ENCODE data around the gene ZBED4. TPM values are rescaled to one million over a fixed set of nuclear protein-coding genes. Genes with fewer than 3 reads are reported as not detected.

The ZBED4 gene
- total RNA-seq, 1 donor from 2014 or later, result 4.1 TPM

DNA sequence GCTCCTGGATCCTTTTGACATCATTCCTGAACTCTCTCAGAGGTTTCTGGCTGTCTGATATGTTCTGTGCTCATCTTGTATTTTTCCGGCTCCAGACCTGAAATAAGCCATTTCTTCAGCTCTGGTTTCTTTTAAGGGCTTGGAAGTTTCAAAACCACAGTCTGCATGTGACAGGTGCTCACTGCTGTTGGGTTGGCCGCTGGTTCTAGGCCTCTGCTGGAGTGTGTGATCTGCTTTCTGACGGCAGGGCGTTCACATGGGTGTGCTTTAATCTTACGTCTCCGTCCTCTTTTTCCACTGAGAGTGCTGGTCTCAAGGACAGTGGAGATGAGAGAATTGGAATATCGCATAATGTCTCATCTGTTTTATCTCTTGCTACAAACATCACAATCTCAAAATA lies 10.3 kb downstream of the ZBED4 start:
- no peak overlapping the region for H3K27ac ChIP-seq (replicated peaks)
- no peak for DNase-seq
- H3K36me3 ChIP-seq, result peaks cover 19% of the 10 kb centered on the region
- peaks cover 5% of the 10 kb centered on the region for H3K4me1 ChIP-seq
- TF ChIP-seq CTCF (IDR thresholded peaks at IDR 0.05; ENCODE audit: borderline replicate concordance), result no peak
- no peaks in the 10 kb centered on the region for H3K27me3 ChIP-seq (ENCODE audit: low read depth)
- H3K4me3 ChIP-seq, result no peak overlapping the region
- intact Hi-C loops (cut with micrococcal nuclease), result no loop called here
- H3K9me3 ChIP-seq (replicated peaks), result peaks cover 30% of the 10 kb centered on the region

DNA sequence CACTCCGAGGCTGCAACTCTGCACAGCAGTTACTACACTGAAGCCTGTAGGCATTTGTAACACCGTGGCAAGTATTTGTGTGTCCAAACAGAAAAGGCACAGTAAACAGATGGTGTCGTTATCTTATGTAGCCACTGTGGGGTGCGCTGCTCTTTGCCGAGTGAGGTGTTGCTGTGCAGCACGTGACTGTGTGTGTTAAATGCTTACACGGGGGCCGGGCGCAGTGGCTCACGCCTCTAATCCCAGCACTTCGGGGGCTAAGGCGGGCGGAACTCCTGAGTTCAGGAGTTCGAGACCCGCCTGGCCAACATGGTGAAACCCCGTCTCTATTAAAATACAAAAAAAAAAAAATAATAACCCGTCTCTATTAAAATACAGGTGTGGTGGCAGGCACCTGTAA lies 11.5 kb downstream of the ZBED4 start:
- Histone ChIP-seq H3K4me1 (peaks cover 5% of the 10 kb centered on the region), H3K36me3 (peaks cover 26% of the 10 kb centered on the region), H3K27ac (replicated peaks) (no peak overlapping the region), H3K9me3 (replicated peaks) (peaks cover 42% of the 10 kb centered on the region), H3K27me3 (ENCODE audit: low read depth) (no peaks in the 10 kb centered on the region), H3K4me3 (no peak overlapping the region)
- no peak for DNase-seq
- intact Hi-C loops (cut with micrococcal nuclease), result no loop called here
- no peak for TF ChIP-seq CTCF (IDR thresholded peaks at IDR 0.05; ENCODE audit: borderline replicate concordance)

DNA sequence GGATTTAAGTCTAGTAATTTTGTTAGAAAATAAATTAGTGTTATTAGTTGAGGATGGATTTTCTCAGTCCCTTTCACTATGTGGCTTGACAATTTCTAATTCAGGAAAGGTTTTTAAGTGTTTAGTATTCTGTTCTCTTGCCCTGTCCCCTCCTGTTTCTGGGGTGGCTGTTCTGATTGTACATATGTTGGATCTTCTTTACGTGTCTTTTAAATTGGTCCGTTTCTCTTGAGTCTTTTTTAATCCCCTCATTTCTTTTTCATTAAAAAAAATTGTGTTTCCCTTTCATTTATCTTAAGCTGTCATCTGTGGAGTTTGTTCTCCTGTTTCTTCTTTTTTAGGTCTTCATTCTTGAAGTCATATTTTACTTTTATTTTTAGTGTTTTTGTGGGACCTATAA lies 12.5 kb downstream of the ZBED4 start:
- DNase-seq, result no peak
- Histone ChIP-seq H3K9me3 (replicated peaks) (peaks cover 48% of the 10 kb centered on the region), H3K4me1 (peaks cover 5% of the 10 kb centered on the region), H3K36me3 (peaks cover 26% of the 10 kb centered on the region), H3K4me3 (no peak overlapping the region), H3K27me3 (ENCODE audit: low read depth) (no peaks in the 10 kb centered on the region), H3K27ac (replicated peaks) (no peak overlapping the region)
- intact Hi-C loops (cut with micrococcal nuclease), result no loop called here
- TF ChIP-seq CTCF (IDR thresholded peaks at IDR 0.05; ENCODE audit: borderline replicate concordance), result no peak

- H3K4me3 ChIP-seq, result no peak overlapping the region
- peaks cover 48% of the 10 kb centered on the region for H3K9me3 ChIP-seq (replicated peaks)
- DNase-seq, result no peak
- H3K36me3 ChIP-seq, result peaks cover 26% of the 10 kb centered on the region
- peaks cover 5% of the 10 kb centered on the region for H3K4me1 ChIP-seq
- H3K27me3 ChIP-seq (ENCODE audit: low read depth), result no peaks in the 10 kb centered on the region
- no peak overlapping the region for H3K27ac ChIP-seq (replicated peaks)
- intact Hi-C loops (cut with micrococcal nuclease), result no loop called here
- TF ChIP-seq CTCF (IDR thresholded peaks at IDR 0.05; ENCODE audit: borderline replicate concordance), result no peak
Measured at GRCh38 chr22:49866646-49867045, 13.0 kb downstream of the ZBED4 start.

DNA sequence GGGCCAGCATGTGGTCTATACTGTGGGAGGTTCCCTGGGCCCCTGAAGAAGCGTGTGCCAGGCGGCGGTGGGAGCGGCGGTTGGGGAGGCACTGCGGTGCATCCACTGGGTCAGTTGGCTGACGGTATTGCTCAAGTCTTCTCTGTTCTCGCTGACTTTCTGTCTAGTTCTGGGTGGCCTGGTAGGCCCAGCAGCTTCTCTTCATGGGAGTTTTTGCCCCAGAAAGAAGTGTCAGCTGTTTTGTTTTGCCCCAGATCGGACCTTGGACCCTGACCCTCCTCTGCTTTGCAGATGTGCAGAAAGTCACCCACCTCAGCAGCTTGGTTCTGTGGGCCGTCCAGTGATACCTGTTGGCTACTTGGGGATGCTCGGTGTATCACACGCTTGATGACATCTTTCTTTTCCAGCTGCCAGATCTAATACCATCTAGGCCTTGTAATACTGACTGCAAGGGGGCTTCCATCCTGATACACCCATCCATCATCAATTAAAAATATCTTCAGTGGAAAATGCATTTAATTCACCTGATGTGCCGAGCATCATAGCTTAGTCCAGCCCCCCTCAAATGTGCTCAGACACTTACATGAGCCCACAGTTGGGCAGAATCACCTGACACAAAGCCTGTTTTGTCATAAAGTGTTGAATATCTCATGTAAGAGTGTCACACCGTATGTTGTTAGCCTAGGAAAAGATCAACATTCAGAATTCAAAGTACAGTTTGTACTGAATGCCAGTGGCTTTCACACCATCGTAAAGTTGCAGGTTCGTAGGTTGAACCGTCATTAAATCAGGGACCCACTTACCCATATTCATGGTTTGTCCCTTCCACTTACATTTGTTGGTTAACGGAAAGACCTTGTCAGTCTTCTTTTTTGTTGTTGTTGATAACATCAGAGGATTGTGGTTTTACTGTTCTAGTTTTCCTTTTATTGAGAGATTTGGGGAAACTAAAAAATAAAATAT lies 13.9 kb downstream of the ZBED4 start:
- H3K36me3 ChIP-seq, result peaks cover 26% of the 10 kb centered on the region
- intact Hi-C loops (cut with micrococcal nuclease), result no loop called here
- no peak overlapping the region for H3K27ac ChIP-seq (replicated peaks)
- no peak overlapping the region for H3K4me3 ChIP-seq
- no peak for TF ChIP-seq CTCF (IDR thresholded peaks at IDR 0.05; ENCODE audit: borderline replicate concordance)
- no peak for DNase-seq
- peaks cover 48% of the 10 kb centered on the region for H3K9me3 ChIP-seq (replicated peaks)
- H3K27me3 ChIP-seq (ENCODE audit: low read depth), result no peaks in the 10 kb centered on the region
- no peaks in the 10 kb centered on the region for H3K4me1 ChIP-seq
